GM18868 (cell line): ENCODE results near the gene WDR82.

ENCODE experiments used
- ATAC-seq: cut with Tn5 transposase; IDR thresholded peaks from one replicate; pipeline ENCODE4 v1.9.1; 2021; ENCODE audit warnings: mild to moderate bottlenecking, moderate library complexity; ENCODE audit not compliant: unreplicated experiment

WDR82 gene

DNA sequence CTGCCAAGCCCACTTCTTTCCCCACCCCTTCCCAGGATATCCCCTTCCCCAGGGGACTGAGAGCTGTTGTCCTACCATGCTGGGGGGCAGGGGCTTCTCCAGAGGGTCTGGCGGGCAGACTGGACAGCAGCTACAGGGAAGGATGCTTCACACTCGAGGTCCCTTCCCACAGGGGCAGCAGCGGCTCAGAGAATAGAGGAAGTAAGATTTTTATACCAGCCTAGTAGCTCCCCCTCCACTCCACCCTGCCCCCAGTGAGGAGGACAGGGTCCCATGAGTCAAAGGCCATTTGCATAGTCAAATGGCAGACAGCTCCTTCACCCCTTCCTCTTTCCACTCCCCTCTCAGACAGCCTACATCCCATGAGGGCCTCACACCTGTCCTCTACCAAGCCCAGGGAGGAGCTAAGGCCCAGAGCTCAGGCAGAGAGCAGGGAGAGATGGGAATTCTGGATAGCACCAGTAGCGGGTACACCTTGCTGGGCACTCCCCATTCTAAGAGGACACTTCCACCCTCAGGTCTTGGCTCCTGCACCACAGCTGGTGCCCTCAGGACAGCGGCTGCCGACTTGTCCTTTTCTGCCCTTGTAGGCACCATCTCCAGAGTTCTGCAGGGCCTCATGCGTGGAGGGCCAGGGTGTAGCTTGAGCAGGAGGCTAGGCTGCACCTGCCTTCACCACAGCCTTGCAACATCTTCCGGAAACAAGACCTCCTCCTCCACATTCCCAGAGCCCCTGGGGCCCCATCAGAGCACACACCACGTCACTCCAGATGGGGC, 52.8 kb downstream of the WDR82 start, which contains the start of gene TLR9:
TSS of gene TLR9 (minus strand) at position 194 of the 777 bp plus-strand sequence. CDS start at position 78, 116 bp downstream.
- peak; percentile 80 for ATAC-seq

DNA sequence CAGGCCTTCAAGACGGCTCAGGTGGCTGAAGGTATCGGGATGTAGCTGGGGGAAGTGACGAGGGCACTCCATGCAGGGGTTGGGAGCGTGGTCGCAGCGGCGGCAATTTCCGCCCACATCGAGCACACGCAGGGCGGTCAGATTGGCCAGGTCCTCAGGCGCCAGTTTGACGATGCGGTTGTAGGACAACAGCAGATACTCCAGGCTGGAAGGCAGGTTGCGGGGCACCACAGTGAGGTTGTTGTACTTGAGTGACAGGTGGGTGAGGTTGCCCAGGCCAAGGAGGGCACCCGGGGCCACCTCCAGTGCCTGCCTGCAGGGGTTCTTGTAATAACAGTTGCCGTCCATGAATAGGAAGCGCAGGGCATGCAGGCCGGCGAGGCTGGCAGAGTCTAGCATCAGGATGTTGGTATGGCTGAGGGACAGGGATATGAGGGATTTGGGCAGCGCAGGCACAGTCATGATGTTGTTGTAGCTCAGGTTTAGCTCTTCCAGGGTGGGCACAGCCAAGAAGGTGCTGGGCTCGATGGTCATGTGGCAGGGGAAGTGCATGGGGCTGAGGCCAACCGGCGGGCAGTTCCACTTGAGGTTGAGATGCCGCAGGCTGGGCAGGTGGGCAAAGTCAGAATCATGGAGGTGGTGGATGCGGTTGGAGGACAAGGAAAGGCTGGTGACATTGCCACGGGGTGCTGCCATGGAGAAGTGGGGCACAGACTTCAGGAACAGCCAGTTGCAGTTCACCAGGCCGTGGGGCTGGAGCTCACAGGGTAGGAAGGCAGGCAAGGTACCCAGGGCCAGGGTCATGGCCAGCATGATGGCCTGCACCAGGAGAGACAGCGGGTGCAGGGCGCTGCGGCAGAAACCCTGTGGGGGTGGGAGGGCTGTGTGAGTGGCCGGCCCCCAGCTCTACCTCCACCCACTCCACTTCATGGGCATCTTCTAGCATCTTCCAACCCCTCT, 54.7 kb downstream of the WDR82 start:
- ATAC-seq = no peak

DNA sequence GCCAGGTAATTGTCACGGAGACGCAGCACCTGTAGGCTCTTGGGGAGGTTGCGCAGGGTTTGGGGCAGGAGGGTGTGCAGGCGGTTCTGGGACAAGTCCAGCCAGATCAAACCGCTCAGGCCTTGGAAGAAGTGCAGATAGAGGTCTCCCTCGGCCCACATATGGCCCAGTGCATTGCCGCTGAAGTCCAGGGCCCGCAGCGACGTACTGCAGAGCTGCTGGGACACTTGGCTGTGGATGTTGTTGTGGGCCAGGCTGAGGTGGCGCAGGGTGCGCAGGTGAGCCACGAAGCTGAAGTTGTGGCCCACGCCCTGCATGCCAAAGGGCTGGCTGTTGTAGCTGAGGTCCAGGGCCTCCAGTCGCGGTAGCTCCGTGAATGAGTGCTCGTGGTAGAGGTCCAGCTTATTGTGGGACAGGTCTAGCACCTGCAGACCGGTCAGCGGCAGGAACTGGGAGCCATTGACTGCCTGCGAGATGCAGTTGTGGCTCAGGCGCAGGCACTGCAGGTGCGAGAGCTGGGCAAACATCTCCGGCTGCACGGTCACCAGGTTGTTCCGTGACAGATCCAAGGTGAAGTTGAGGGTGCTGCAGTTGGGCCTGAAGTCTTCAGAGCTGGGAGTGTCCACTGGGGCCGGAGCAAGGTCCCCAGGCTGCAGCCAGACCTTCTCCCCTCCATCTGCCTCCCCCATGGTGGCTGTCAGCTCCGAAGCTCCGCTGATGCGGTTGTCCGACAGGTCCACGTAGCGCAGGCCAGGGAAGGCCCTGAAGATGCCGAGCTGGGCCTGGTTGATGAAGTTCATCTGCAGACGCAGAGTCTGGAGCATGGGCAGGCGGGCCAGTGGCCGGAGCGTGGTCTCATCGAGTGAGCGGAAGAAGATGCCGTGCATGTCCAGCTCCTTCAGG, 55.9 kb downstream of the WDR82 start:
- ATAC-seq = no peak

DNA sequence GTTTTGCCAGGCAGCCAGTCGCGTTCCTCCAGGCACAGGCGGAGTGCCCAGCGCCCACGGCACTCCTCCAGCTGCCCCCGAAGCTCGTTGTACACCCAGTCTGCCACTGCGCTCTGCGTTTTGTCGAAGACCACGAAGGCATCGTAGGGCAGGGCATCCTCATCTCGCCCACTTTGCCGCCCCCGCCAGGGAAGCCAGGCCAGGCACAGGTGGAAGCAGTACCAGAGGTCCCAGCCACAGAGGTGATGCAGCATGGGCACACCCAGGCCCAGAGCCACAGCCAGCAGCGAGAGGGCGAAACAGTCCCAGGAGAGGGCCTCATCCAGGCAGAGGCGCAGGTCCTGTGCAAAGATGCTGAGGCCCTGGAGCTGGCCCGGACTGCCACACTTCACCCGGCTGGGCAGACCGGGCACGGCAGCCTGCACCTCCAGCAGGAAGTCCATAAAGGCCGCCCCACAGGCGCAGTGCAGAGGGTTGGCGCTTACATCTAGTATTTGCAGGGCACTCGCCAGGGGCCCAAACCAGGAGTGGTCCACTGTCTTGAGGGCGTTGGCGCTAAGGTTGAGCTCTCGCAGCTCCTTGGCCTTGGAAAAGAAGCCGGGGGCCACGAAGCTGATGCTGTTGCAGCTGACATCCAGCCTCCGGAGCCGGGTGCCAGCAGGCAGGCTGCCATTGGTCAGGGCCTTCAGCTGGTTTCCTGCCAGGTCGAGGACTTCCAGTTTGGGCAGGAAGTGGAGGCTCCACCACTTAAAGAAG, 56.7 kb downstream of the WDR82 start:
- no peak for ATAC-seq

DNA sequence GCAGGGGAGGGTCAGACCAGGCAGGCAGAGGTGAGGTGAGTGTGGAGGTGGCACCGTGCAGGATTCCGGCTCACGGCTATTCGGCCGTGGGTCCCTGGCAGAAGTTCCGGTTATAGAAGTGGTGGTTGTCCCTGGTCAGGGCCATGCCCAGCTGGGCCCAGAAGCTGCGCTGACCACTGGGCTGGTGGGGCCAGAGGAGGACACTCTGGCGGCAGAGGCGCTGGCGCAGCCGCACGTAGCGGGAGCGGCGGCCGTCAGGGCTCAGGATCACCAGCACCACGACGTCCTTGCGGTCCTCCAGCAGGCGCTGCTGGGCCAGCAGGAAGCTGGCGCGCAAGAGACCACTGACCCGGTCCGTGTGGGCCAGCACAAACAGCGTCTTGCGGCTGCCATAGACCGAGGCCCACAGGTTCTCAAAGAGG, 57.3 kb downstream of the WDR82 start:
- ATAC-seq = no peak

DNA sequence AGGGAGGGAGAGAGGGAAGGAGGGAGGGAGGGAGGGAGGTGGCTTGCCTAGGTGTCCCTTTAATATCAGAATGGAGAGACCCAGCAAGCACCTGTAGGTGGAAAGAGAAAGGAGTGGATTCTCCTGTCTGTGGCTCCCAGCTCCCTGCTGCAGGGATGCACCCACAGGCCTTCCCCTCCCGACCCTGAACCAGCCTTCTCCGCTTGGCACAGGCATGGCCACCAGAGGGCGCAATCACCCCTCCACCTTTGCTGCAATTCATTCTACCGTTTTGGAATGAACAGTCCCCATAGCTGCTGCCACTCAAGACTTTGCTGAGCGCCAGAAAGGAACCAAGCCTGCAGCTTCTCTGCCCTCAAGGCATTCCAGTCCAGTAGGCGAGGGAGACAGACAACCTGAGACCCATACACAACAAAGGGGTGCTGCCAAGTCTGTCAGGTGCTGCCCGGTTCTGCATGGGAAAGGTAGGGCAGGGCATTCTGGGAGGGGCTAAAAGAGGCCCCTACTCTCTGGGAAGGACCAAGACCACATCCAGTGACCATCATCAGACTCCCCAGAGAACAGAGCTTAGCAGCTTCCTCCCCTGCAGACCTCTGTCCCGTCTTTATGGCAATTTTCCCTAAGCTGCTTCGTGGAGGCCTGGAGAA, 57.9 kb downstream of the WDR82 start:
- peak; percentile 62 for ATAC-seq

DNA sequence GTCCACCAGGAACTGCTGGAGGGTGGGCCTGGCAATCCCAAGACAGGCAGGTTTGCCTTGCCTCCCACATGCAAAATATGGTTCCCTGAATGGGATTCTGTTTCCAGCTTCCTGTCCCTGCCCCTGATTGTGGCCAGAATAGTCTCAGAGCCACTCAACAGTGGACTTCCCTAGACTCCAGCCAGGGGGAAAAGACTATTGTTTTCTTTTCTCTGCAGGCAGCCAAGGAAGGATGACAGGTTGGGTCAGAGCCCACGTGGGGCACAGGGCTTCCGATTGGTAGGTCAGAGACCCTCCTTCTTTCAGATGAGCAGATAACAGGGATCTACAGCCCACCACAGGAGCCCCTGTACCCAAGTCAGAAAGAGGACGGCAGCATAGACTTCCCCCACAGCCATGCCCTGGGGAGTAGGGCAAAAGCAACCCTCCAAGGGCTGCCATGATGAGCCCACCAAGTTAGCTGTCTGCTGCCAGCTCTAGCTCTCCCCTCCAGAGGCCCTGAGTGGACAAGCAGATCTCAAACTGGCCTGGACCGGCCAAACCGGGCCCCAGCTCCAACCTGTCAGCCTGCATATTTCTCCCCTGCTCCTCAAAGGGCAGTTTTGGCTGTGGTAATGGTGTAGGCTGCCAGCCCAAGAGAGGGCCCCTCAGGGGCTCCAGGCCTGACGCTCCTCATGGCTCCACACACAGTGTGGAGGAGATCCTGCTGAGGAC, 59.4 kb downstream of the WDR82 start:
- no peak for ATAC-seq

DNA sequence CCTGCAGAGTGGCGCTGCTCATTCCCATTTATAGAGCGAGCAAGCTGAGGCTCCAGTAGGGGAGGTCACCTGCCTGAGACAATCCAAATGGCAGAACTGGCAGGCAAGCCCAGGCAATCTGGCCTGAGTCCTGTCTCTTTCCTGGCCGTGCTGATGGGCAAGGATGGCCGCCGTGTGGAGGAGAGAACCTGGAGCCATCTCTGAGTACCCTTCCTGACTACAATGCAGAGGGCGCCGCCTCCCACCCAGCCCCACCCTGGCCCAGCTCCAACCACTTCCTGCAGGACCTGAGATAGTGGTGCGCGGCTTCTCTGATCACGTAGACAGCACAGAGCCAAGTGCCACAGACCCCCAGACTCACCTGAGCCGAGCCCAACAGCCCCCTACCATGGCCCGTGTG, 60.0 kb downstream of the WDR82 start:
- no peak for ATAC-seq

DNA sequence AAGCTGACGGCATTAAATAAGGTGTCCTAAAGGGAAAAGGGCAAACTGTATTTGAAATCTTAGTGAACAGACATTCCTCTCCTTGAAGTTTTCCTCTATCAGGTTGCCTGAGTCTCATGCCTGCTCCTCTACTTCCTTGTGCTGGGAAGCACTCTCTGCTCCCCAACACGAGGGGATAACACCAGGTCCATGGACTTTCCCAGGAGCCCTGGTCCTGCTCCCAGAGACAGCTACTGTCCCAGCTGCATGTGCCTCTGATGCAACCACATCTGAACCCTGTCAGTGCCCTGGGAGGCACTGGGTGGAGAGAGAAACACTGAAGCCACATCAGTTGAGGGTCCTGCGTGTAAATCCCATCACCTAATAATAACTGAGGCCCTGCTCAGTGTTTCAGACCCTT, 60.4 kb downstream of the WDR82 start:
- no peak for ATAC-seq

DNA sequence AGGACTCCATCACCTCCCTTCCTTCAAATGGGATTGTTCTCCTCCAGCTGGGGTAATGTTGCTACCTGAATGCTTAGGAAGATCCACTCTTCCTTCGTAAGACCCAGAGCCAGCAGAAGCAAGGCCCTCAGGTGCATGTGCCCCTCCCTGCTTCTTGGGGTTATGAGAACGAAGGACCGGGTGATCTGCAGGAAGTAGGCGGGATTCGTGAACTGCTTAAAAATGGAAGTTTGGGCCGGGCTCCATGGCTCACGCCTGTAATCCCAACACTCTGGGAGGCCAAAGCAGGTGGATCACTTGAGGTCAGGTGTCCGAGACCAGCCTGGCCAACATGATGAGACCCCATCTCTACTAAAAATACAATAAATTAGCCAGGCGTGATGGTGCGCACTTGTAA, 61.0 kb downstream of the WDR82 start:
- ATAC-seq = no peak

DNA sequence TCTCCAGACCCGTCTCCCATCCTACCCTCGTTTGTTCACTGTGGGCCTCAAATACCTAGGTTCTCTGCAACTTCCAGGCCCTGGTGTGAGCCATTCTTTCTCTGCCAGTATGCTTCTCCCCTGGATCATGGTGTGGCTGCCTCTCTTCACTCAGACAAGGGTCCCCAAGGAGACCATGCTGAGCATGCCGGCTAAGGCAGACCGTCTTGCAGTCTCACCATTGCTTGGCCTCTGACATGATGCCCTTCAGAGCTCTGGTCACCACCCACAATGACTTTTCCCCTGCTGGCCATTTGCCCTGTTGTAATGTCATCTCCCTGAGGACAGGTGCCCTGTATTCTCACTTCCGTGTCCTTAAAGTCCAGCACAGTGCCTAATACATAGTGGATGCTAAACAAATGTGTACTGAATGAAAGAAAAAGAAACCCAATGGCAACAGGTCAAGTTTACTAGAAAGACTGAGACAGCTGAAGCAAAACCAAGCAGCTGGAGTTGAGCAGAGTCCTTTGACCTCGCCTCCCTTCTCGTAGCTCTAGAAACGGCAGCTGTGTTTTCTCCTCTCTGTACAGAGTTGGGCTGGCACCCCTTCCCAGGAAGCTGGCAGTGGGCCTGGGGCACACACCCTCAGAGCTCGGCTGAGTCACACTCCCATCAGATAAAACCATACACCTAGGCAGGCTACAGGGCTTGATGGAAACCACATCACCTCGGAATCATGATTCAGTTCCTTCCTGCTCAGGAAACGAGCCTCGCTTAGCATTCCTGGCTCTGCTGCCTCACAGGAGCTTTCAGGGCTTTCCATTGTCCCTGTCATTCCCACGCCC, 61.7 kb downstream of the WDR82 start:
- ATAC-seq = no peak

DNA sequence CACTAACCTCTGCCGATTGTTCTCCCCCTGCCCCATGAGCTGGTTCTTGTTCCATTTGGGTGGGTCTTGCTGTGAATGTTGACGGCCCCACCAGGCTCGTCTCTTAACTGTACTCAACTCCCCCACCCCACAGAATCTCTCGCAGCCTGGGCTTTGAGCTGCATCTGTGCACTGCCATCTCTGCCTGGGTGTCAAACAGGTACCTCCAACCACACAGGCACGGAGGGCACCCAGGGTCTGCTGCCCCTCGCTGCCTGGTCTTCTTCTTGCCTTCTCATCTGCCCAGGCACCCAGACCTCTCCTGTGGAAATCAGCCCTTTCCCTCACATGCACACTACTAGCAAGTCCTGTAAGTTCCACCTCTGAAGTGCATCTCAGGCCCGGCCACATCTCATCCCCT, 63.1 kb downstream of the WDR82 start:
- ATAC-seq = no peak

DNA sequence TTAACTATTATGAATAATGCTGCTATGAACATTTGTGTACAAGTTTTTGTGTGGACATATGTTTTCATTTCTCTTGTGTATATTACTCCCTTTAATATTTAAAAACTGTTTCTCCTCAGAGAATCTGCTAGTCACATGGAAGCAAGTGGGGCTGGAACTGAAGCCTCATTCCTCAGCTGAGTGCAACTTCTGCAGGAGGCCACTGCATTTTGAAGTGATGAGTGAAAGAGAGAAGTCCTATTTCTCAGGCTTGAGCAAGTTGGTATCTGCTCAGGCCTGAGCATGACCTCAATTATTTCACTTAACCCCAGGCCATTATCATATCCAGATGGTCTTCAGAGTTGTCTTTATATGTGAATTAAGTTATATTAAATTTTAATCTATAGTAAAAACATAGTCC, 64.5 kb downstream of the WDR82 start:
- ATAC-seq = no peak

DNA sequence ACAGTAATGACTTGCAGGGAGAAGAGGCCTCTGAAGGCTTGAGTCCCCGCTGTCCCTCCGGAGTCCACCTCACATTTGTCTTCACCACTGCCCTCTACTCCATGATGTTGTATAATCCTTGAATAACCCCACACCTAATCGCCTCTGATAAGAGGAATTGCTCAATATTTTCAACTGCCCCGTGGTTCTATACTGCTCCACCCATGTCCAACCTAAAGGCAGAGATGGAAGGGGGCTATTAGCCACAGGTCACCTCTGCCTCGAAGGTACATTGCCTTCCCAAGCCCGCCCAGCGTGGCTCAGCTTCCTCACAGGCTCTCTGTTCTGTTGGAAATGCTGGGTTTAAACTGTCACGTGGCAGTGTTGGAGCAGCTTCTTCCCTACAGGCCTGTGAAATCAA, 65.4 kb downstream of the WDR82 start:
- no peak for ATAC-seq

DNA sequence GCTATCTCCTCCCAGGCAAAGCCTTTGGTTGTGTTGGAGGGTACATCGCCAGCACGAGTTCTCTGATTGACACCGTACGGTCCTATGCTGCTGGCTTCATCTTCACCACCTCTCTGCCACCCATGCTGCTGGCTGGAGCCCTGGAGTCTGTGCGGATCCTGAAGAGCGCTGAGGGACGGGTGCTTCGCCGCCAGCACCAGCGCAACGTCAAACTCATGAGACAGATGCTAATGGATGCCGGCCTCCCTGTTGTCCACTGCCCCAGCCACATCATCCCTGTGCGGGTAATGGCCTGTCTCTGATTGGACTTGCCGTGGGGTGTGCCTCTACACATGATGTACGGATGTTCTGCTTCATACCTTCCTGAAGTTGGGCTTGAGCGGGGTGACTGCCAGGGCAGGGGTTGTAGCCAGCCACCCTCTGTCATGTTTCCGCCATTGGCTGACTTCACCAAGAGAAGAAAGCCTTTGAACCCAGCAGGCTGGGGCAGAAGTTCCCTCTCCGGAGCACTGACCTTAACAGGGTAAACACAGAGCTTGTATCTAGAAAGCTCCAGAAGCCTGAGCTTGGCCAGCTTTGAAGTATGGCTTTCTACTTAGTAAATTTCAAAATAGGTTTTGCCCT, 67.1 kb downstream of the WDR82 start:
- no peak for ATAC-seq

DNA sequence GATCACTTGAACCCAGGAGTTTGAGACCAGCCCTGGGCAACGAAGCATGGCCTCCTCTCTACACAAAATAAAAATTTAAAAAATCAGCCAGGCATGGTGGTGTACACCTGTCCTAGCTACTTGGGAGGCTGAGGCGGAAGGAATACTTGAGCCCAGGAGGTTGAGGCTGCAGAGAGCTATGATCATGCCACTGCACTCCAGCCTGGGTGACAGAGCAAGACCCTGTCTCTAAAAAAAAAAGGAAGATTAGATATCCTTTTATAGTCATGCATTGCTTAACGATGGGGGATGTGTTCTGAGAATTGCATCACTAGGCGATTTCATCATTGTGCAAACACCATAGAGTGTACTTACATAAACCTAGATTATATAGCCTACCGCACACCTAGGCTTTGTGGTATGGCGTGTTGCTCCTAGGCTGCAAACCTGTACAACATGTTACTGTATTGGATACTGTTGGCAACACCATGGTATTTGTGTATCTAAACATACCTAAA, 67.9 kb downstream of the WDR82 start:
- ATAC-seq = no peak

DNA sequence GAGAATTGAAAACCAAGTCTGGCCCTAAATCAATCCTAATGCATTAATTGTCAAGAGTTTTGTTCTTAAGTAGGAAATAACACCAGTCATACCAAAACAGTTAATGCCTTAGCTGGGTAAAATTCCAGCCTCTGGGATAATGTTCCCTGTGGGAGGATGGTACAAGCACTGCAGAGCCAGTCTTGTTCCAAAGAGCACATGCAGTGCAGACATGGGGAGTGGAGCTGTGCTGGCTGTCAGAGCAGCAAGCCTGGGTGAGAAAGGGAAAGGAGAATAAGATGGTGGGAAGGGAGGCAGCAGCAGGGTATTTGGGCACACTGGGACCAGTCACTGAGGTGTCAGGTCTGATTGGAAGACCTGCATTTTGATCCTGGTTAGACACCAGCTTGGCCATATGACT, 68.4 kb downstream of the WDR82 start:
- ATAC-seq = no peak

DNA sequence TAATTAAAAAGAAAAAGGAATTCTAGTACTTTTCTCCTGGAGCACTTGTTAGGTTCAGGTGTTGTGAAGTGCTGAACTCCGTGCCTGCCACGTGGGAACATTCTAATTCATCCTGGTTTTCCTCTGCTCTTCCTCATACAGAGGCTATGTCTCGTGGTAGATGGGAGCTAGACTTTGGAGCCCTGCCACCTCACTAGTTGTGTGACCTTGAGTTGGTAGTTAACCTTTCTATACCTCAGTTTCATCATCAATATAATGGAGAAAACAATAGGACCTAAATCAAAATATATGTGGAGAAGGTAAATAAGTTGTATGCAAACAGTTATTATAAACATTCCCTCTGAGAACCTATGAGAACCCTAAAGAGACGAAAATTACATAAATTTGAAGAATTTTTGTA, 69.9 kb downstream of the WDR82 start:
- ATAC-seq = no peak
